HG02973 (cell line): ENCODE data around the gene SINHCAF.
"Not testable (repeated sequence)": the region's sequence is repeated elsewhere in the genome, so short reads cannot be mapped to it uniquely, and the experiment has no call there.

Experiments used
- ATAC-seq: cut with Tn5 transposase; IDR thresholded peaks from one replicate; pipeline ENCODE4 v1.9.1; 2021; ENCODE audit warnings: moderate library complexity; ENCODE audit not compliant: unreplicated experiment

SINHCAF gene

GRCh38 chr12:31267966-31268365 lies 58.0 kb downstream of the SINHCAF start:
- no peak for ATAC-seq

DNA sequence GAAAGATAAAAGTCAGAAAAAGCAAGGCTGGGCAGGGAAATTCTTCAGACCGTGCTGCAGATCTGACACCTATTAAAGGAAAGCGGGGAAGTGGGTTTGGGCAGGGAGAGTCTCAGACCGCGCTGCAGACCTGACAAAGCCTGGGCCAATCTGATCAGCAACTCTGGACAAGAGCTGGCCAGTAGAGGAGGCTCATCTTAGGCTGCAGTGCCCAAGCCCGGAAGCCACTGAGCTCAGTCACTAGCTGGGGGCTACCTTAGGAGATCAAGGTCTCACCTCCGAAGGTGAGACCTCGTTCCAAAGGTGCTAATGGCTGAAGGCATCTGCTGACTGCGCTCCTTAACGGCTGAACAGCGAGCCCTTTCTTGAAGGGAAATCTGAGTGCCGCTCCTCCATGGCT lies 60.2 kb downstream of the SINHCAF start:
- no peak for ATAC-seq

GRCh38 chr12:31263661-31264060 lies 62.3 kb downstream of the SINHCAF start:
- ATAC-seq: no peak

GRCh38 chr12:31261744-31262143 lies 64.2 kb downstream of the SINHCAF start:
- no peak for ATAC-seq

DNA sequence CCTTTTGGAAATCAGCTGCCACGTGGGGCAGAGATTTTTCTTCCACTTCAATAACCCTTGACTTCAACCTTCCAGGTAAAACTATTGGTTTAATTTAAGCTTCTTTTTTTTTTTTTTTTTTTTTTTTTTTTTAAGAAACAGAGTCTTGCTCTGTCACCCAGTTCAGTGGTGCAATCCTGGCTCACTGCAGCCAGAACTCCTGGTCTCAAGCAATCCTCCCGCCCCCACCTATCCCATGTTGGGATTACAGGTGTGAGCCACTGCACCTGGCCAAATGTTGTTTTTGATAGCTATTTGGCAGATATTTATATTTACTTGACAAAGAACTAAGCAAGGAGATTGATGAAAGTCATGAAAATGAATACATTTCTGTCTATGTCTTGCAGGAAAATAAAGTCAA lies 65.1 kb downstream of the SINHCAF start:
- no peak for ATAC-seq

DNA sequence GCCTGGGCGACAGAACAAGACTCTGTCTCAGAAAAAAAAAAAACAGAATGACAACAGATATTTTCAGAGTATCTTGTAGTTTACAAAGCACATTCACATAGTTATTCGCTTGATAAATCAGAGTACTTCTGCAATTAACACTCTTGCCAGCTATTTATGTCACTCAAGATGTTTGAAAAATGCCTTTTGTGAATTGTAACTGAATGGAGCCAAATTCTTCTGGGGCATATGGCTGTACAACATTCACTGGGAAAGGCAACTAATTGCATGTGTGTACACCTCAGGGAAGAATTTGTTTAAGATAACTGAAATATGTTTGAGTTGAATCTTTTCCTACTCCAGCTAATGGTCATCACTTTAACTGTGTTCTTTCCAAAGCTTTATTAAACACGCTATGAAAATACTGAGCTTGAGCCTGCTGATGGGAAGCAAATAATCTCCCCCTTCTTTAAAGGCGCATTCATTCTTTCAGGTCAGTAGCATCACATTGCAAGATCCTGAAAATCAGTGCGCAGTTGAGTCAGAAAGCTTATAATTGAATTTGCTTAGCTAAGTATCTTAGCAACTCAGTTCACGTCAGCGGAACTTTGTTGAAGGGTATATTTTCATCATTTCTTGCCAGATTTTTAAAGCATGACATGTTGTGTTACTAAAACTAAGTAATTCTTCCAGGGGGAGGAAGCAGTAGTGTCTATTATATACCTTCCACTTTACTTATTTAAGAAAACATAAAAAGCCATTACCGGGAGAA lies 66.6 kb downstream of the SINHCAF start:
- no peak for ATAC-seq

DNA sequence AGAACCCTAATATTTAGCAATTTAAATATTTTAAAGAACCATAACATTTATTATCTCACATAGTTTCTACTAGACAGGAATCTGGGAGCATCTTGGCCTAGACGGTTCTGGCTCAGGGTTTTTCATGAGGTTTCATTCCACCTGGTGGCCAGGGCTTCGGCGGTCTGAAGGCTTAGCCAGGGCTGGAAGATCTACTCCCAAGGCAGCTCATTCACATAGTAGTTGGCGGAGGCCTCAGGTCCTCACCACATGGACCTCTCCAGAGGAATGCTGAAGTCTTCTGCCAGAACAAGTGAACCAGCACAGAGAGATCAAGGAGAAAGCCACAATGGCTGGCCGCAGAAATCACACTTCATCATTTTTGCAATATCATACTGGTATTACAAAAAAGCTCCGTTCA lies 68.2 kb downstream of the SINHCAF start:
- ATAC-seq: no peak

DNA sequence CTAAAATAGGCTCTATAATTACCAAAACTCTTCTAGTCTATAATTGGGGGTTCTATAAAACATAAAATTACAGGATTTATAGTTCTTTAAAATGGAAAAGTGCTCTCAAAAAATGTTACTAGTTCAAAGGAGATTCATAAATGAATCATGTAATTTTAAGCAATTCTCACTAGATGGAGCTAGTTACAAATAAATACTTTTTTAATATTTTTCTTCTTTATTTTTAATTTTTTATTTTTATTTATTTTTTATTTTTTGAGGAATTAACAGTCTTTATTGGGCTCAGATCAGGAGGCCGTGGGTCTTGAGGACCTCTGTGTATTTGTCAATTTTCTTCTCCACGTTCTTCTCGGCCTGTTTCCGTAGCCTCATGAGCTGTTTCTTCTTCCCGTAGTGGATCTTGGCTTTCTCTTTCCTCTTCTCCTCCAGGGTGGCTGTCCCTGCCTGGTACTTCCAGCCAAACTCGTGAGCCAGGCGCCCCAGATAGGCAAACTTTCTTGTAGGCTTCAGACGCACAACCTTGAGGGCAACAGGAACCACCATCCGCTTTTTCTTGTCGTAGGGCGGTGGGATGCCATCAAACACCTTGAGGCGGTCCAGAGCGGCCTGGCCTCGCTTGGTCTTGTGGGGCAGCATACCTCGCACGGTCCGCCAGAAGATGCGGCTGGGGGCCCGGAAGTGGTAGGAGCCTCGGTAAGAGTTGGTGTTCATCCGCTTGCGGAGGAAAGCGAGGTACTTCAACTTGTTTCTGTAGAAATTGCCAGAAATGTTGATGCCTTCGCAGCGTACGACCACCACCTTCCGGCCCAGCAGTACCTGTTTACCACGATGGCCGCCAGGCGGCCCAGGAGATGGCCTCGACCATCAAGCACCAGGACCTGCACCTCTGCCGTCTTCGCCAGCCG lies 74.0 kb downstream of the SINHCAF start:
- not testable (repeated sequence) for ATAC-seq

DNA sequence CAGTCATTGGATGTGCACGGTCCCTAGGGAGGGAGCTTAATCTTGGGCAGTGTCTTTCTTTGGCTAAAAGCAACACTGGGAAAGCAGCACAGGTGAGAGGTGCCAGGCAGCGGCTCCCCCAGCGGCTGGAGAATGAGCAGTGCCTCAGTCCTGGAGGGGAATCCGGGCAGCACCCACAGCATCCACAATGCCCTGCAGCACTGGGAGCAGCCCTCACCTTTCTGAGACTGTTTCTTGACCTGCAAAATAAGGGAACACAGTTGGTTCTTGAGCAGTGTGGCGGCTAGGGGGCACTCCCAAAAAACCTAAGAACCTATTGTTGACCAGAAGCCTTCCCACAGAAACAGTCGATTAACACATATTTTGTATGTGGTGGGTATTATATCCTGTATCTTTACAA lies 75.8 kb downstream of the SINHCAF start:
- no peak for ATAC-seq

DNA sequence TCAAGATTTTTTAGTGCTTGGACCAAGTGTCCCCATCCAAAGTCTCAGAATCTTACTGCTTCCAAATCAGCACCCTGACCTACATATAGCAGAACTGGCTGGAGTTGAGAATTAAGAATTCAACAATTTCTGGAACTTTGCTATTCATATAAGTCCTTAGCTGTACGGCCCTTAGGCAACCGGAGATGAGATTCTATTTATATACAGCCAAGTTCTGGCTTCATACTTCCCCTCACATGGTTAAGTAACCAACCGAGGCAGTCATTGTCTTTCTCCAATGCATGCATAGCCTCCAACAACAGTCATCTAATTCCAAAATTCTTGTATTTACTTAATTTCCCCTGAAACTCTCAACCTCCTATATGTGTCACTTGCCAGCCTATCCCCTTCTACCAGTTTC lies 76.6 kb downstream of the SINHCAF start:
- no peak for ATAC-seq

DNA sequence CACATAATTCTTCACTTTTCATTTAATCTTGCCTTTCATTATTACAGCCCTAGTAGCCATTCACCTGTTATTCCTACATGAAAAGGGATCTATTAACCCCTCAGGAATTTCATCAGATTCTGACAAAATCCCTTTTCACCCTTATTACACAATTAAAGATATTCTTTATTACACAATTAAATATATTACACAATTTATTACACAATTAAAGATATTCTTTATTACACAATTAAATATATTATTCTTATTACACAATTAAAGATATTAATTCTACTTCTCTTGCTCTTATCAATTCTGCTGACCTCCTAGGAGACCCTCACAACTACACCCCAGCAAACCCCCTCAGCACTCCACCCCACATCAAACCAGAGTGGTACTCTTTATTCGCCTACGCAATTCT lies 77.1 kb downstream of the SINHCAF start:
- ATAC-seq: no peak

DNA sequence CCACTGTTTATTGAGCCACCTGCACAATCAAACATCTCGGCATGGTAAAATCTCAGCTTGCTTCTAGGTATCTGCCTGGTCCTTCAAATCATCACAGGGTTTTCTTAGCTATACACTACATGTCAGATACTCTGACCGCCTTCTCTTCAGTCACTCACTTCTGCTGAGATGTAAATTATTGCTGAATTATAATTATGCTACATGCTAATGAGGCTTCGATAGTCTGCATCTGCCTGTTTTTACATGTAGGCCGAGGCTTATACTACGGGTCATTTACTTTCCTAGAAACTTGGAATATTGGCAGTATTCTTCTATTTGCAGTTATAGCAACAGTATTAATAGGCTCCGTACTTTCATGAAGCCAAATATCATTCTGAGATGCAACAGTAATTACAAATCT lies 77.6 kb downstream of the SINHCAF start:
- ATAC-seq: no peak

- no peak for ATAC-seq
Observed at GRCh38 chr12:31246470-31246850, 79.5 kb downstream of the SINHCAF start.

GRCh38 chr12:31245822-31246469 lies 80.0 kb downstream of the SINHCAF start:
- no peak for ATAC-seq

DNA sequence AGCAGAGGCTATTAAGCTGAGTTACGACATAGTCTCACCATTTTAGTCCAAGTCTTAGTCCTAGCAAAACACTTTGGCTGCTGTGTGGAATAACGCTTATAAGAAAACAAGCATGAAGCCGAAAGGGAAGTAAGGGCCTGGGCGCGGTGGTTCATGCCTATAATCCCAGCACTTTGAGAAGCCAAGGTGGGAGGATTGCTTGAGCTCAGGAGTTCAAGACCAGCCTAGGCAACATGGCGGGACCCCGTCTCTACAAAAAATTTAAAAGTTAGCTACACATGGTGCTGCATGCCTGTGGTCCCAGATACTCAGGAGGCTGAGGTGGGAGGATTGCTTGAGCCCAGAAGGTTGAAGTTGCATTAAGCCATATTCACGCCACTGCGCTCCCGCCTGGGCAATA lies 83.5 kb downstream of the SINHCAF start:
- not testable (repeated sequence) for ATAC-seq

- peak; percentile 83 for ATAC-seq
Observed at GRCh38 chr12:31238764-31239387, 87.1 kb downstream of the SINHCAF start.

DNA sequence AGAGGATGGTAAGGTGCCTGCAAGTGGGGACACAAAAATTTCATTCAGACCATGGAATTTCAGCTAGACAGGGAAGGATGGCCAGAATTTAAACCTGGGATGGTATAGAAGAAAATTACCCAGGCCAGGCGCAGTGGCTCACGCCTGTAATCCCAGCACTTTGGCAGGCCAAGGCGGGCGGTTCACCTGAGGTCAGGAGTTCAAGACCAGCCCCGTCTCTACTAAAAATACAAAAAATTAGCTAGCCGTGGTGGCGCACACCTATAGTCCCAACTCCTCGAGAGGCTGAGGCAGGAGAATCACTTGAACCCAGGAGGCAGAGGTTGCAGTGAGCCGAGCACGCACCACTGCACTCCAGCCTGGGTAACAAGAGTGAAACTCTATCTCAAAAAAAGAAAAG lies 87.6 kb downstream of the SINHCAF start:
- peak; percentile 19 for ATAC-seq

DNA sequence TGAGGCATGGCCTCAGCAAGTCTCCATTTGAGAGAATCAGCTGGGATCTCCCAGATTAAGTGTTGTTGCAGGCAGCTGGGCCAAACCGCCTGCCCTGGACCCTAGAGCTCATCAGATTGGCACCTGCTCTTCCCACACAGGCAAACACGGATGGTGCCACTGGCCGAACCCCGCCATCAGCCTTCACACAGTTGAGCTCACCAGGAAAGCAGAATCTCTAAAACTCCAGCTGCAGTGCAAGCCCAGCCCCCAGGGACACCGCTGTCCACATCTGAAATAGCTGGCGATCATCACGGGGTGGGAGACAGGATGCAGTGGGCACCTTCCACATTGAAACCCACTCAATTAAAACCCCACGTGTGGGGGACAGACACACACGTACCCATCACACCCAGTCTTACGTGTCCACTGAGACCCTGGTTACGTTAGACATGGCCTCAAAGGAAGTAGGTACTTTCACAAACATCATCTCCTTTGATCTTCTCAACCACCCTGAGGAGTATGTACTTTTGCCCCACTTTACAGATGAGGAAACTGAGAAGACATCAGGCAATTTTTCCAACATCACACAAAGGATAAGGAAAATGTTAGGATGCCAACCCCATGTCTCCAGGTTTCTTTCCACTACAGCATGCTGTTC lies 88.8 kb downstream of the SINHCAF start:
- ATAC-seq: no peak

GRCh38 chr12:31235868-31236395 lies 90.0 kb downstream of the SINHCAF start:
- no peak for ATAC-seq
